HG03469 (cell line): Measurements from ENCODE around the gene ATL3.
"Not testable (repeated sequence)": the region's sequence is repeated elsewhere in the genome, so short reads cannot be mapped to it uniquely, and the experiment has no call there.

ENCODE experiments used
- ATAC-seq: cut with Tn5 transposase; IDR thresholded peaks from one replicate; pipeline ENCODE4 v1.9.1; 2021; ENCODE audit warnings: mild to moderate bottlenecking, moderate library complexity, moderate number of reproducible peaks; ENCODE audit not compliant: unreplicated experiment

The ATL3 gene

GRCh38 chr11:63623513-63624140, 47.5 kb downstream of the ATL3 start:
- no peak for ATAC-seq

- no peak for ATAC-seq
Measured at GRCh38 chr11:63622323-63622722, 48.9 kb downstream of the ATL3 start.

GRCh38 chr11:63621071-63621470, 50.1 kb downstream of the ATL3 start:
- ATAC-seq: no peak

GRCh38 chr11:63619967-63620366, 51.2 kb downstream of the ATL3 start:
- no peak for ATAC-seq

GRCh38 chr11:63617686-63618085, 53.5 kb downstream of the ATL3 start:
- ATAC-seq: not testable (repeated sequence)

GRCh38 chr11:63616953-63617352, 54.2 kb downstream of the ATL3 start:
- ATAC-seq: no peak

- no peak for ATAC-seq
Measured at GRCh38 chr11:63614136-63614671, 57.0 kb downstream of the ATL3 start, which contains the start of gene PLAAT3. Gene PLAAT3 (minus strand): TSS chr11:63614433. CDS start chr11:63614014, 419 bp downstream.

- no peak for ATAC-seq
Measured at GRCh38 chr11:63613517-63614135, 57.5 kb downstream of the ATL3 start.

GRCh38 chr11:63612181-63612580, 59.0 kb downstream of the ATL3 start:
- ATAC-seq: no peak

- ATAC-seq: no peak
Measured at GRCh38 chr11:63611395-63611747, 59.8 kb downstream of the ATL3 start.

GRCh38 chr11:63610604-63611394, 60.4 kb downstream of the ATL3 start:
- no peak for ATAC-seq

- no peak for ATAC-seq
Measured at GRCh38 chr11:63609971-63610580, 61.1 kb downstream of the ATL3 start.

GRCh38 chr11:63609536-63609935, 61.6 kb downstream of the ATL3 start:
- no peak for ATAC-seq

- ATAC-seq: no peak
Measured at GRCh38 chr11:63608353-63609345, 62.5 kb downstream of the ATL3 start.

- ATAC-seq: no peak
Measured at GRCh38 chr11:63603180-63603518, 68.0 kb downstream of the ATL3 start.

GRCh38 chr11:63602290-63603179, 68.6 kb downstream of the ATL3 start:
- ATAC-seq: not testable (repeated sequence)

- ATAC-seq: no peak
Measured at GRCh38 chr11:63599211-63600122, 71.7 kb downstream of the ATL3 start.

GRCh38 chr11:63598556-63598955, 72.6 kb downstream of the ATL3 start:
- ATAC-seq: no peak
